Lower lobe of right lung (tissue), 2 donors: ENCODE data around the gene GTPBP3. TPM values are rescaled to one million over a fixed set of nuclear protein-coding genes. Genes with fewer than 3 reads are reported as not detected.

Experiments
- ATAC-seq, 2 donors: fragments of 200-7000 bp; cut with Tn5 transposase; one replicate each; pipeline ENCODE4 v1.9.1; 2020 to 2022; ENCODE audit warnings: mild to moderate bottlenecking in 2 of 2, moderate library complexity in 2 of 2
- DNase-seq: peaks from one replicate; pipeline ENCODE4 v3.0.0-alpha.2; 2020
- H3K27ac ChIP-seq: fragments of 200-600 bp; one replicate; pipeline ENCODE4 v1.8.0; 2022
- H3K27me3 ChIP-seq: fragments of 200-600 bp; one replicate; pipeline ENCODE4 v1.8.0; 2022; ENCODE audit warnings: low read depth
- H3K36me3 ChIP-seq: fragments of 200-600 bp; one replicate; pipeline ENCODE4 v1.8.0; 2022; ENCODE audit warnings: mild to moderate bottlenecking
- H3K4me1 ChIP-seq: fragments of 200-600 bp; one replicate; pipeline ENCODE4 v1.8.0; 2022
- H3K4me3 ChIP-seq: fragments of 200-600 bp; one replicate; pipeline ENCODE4 v1.8.0; 2022; ENCODE audit warnings: mild to moderate bottlenecking
- H3K9me3 ChIP-seq: fragments of 200-600 bp; one replicate; pipeline ENCODE4 v1.8.0; 2022
- CTCF ChIP-seq: fragments of 200-600 bp; IDR thresholded peaks from one replicate; pipeline ENCODE4 v1.8.0; 2022; ENCODE audit warnings: antibody characterized with exemption, mild to moderate bottlenecking
- intact Hi-C: fragments of 100-400 bp; cut with DNase I; formaldehyde crosslinking; loops from one replicate; pipeline ENCODE4 v1.11.0; 2022
- total RNA-seq: library from RNA; stranded (reverse); fragmentation: NEBNext Ultra II Directional; extraction: Animal tissue kit (Norgen Biotek cat#: 25700); gene quantifications from one replicate; pipeline ENCODE4 v1.2.1, GENCODE V29; 2021
- donor health status: DM: no; HTN: yes; CAD: no; lungs with severe emphysema.

Gene GTPBP3
- total RNA-seq, 1 donor from 2014 or later = 21.0 TPM

- Histone ChIP-seq H3K36me3 (no peaks in the 10 kb centered on the region), H3K27me3 (peaks cover 3% of the 10 kb centered on the region), H3K4me3 (no peak overlapping the region), H3K27ac (no peak overlapping the region), H3K4me1 (peaks cover 31% of the 10 kb centered on the region), H3K9me3 (no peaks in the 10 kb centered on the region)
- no peak for ATAC-seq
- intact Hi-C loops = no loop called here
- no peak for DNase-seq
- no peak for TF ChIP-seq CTCF
Observed at GRCh38 chr19:17380426-17381138, 43.2 kb downstream of the GTPBP3 start.

- DNase-seq = peak; percentile 79
- ATAC-seq = peak; percentile 62 to 69
- TF ChIP-seq CTCF = peak; percentile 94
- H3K36me3 ChIP-seq = no peaks in the 10 kb centered on the region
- no peak overlapping the region for H3K27ac ChIP-seq
- H3K27me3 ChIP-seq = no peaks in the 10 kb centered on the region
- peaks cover 22% of the 10 kb centered on the region for H3K4me1 ChIP-seq
- no peaks in the 10 kb centered on the region for H3K9me3 ChIP-seq
- intact Hi-C loops = loop anchor here (5.0 kb wide), 1 partner anchor 39 kb away; no protein-coding TSS in a partner anchor
- no peak overlapping the region for H3K4me3 ChIP-seq
Observed at GRCh38 chr19:17385878-17386611, 48.7 kb downstream of the GTPBP3 start.

GRCh38 chr19:17389288-17389687 lies 51.9 kb downstream of the GTPBP3 start:
- Histone ChIP-seq H3K9me3 (no peaks in the 10 kb centered on the region), H3K36me3 (no peaks in the 10 kb centered on the region), H3K4me1 (peaks cover 25% of the 10 kb centered on the region), H3K4me3 (no peak overlapping the region), H3K27me3 (peaks cover 4% of the 10 kb centered on the region), H3K27ac (no peak overlapping the region)
- TF ChIP-seq CTCF = no peak
- DNase-seq (no peak), ATAC-seq (no peak)
- intact Hi-C loops = loop anchor here (5.0 kb wide), 1 partner anchor 42 kb away; no protein-coding TSS in a partner anchor

GRCh38 chr19:17389957-17390664 lies 52.8 kb downstream of the GTPBP3 start:
- Histone ChIP-seq H3K36me3 (no peaks in the 10 kb centered on the region), H3K4me3 (peak overlapping the region; percentile 50), H3K27ac (peak overlapping the region; percentile 26), H3K4me1 (peaks cover 31% of the 10 kb centered on the region), H3K27me3 (peaks cover 4% of the 10 kb centered on the region), H3K9me3 (no peaks in the 10 kb centered on the region)
- ATAC-seq (peak in 1 of 2 donors; percentile 3), DNase-seq (no peak)
- TF ChIP-seq CTCF = no peak
- intact Hi-C loops = loop anchor here (5.0 kb wide), 1 partner anchor 43 kb away; no protein-coding TSS in a partner anchor

GRCh38 chr19:17390665-17391370 lies 53.5 kb downstream of the GTPBP3 start:
- TF ChIP-seq CTCF = peak; percentile 78
- no peaks in the 10 kb centered on the region for H3K36me3 ChIP-seq
- peaks cover 4% of the 10 kb centered on the region for H3K27me3 ChIP-seq
- H3K27ac ChIP-seq = peak overlapping the region; percentile 26
- peak overlapping the region; percentile 50 for H3K4me3 ChIP-seq
- intact Hi-C loops = no loop called here
- peak; percentile 98 to 99 for ATAC-seq
- DNase-seq = peak; percentile 94
- H3K9me3 ChIP-seq = no peaks in the 10 kb centered on the region
- H3K4me1 ChIP-seq = peaks cover 31% of the 10 kb centered on the region
